Neural crest cell (in vitro differentiated cells): ENCODE data around the gene FAM171A1. TPM values are rescaled to one million over a fixed set of nuclear protein-coding genes. Genes with fewer than 3 reads are reported as not detected.
"Not testable (repeated sequence)": the region's sequence is repeated elsewhere in the genome, so short reads cannot be mapped to it uniquely, and the experiment has no call there.

Source experiments
- DNase-seq: peaks from one replicate; pipeline ENCODE4 v3.0.0; 2021; ENCODE audit warnings: low read depth, mixed read lengths, low spot score
- H3K27ac Mint-ChIP-seq: one replicate; pipeline ENCODE4 v1.8.0; 2021; ENCODE audit warnings: mild to moderate bottlenecking, mixed read lengths; ENCODE audit not compliant: unreplicated experiment
- H3K27me3 Mint-ChIP-seq: 2 replicates; pipeline ENCODE4 v1.8.0; 2021; ENCODE audit warnings: low read depth, mild to moderate bottlenecking, mixed read lengths
- H3K36me3 Mint-ChIP-seq: 2 replicates; pipeline ENCODE4 v1.8.0; 2021; ENCODE audit warnings: low read depth, mild to moderate bottlenecking, mixed read lengths
- H3K4me1 Mint-ChIP-seq: 2 replicates; pipeline ENCODE4 v1.8.0; 2021; ENCODE audit warnings: mixed read lengths
- H3K4me3 Mint-ChIP-seq: one replicate; pipeline ENCODE4 v1.8.0; 2021; ENCODE audit warnings: mild to moderate bottlenecking, mixed read lengths
- H3K9me3 Mint-ChIP-seq: 2 replicates; pipeline ENCODE4 v1.8.0; 2021; ENCODE audit warnings: mixed read lengths
- total RNA-seq: library from RNA; stranded (reverse); gene quantifications from 2 replicates; pipeline ENCODE4 v1.2.1, GENCODE V29; 2021
- TF ChIP-seq, protein P1 (sequence below): fragments of 200-600 bp; sonication (generic); conservative IDR thresholded peaks from 2 replicates; pipeline ENCODE4 v1.5.0; 2021; ENCODE audit warnings: antibody characterized with exemption, mild to moderate bottlenecking

FAM171A1 gene
- total RNA-seq, 1 donor from 2014 or later = 64.2 TPM

DNA sequence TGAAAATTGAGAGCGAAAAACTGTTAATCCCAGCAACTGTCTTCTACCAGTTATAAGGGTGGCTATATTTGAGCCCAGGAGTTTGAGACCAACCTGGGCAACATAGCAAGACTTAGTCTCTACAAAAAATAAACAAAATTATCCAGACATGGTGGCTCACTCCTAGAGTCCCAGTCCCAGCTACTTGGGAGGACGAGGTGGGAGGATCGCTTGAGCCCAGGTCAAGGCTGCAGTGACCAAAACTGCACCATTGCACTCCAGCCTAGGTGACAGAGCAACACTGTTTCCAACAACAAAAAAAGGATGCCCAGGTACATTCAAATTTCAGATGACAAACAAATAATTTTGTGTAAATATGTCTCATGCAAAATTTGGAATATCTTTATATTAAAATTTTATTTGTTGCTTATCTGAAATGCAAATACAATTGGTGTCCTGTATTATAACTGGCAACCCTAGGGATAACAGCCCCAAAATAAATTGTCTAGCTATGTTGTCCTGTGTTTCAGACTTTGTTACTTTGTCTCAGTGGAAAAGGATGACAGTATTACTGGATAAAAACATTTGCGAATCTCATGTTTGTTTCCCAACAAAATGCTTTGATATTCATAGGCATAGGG lies 26.7 kb downstream of the FAM171A1 start:
- Mint-ChIP-seq H3K9me3 (no peaks in the 10 kb centered on the region), H3K36me3 (no peaks in the 10 kb centered on the region), H3K4me3 (peak overlapping the region; percentile 12), H3K4me1 (peaks cover 47% of the 10 kb centered on the region), H3K27me3 (no peaks in the 10 kb centered on the region), H3K27ac (peak overlapping the region; percentile 98)
- DNase-seq = no peak
- TF ChIP-seq, protein P1, sequence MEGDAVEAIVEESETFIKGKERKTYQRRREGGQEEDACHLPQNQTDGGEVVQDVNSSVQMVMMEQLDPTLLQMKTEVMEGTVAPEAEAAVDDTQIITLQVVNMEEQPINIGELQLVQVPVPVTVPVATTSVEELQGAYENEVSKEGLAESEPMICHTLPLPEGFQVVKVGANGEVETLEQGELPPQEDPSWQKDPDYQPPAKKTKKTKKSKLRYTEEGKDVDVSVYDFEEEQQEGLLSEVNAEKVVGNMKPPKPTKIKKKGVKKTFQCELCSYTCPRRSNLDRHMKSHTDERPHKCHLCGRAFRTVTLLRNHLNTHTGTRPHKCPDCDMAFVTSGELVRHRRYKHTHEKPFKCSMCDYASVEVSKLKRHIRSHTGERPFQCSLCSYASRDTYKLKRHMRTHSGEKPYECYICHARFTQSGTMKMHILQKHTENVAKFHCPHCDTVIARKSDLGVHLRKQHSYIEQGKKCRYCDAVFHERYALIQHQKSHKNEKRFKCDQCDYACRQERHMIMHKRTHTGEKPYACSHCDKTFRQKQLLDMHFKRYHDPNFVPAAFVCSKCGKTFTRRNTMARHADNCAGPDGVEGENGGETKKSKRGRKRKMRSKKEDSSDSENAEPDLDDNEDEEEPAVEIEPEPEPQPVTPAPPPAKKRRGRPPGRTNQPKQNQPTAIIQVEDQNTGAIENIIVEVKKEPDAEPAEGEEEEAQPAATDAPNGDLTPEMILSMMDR = no peak

DNA sequence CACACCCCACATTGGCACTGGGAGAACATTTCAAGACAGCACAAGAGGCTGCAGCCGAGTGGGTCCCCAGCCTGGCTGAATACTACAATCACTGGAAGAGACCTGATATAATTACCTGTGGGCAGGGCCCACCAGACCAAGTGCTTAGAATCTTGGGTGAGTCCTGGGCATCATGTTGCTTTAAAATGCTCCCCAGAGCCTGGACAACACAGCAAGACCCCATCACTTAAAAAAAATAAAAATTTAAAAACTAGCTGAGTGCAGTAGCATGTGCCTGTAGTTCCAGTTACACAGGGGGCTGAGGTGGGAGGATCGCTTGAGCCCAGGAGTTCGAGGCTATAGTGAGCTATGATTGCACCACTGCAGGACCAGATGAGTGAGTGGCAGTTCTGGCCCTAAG lies 28.1 kb downstream of the FAM171A1 start:
- TF ChIP-seq, protein P1 = no peak
- H3K4me1 Mint-ChIP-seq = peaks cover 47% of the 10 kb centered on the region
- H3K9me3 Mint-ChIP-seq = no peaks in the 10 kb centered on the region
- H3K36me3 Mint-ChIP-seq = no peaks in the 10 kb centered on the region
- no peak overlapping the region for H3K4me3 Mint-ChIP-seq
- no peaks in the 10 kb centered on the region for H3K27me3 Mint-ChIP-seq
- no peak for DNase-seq
- peak overlapping the region; percentile 86 for H3K27ac Mint-ChIP-seq

DNA sequence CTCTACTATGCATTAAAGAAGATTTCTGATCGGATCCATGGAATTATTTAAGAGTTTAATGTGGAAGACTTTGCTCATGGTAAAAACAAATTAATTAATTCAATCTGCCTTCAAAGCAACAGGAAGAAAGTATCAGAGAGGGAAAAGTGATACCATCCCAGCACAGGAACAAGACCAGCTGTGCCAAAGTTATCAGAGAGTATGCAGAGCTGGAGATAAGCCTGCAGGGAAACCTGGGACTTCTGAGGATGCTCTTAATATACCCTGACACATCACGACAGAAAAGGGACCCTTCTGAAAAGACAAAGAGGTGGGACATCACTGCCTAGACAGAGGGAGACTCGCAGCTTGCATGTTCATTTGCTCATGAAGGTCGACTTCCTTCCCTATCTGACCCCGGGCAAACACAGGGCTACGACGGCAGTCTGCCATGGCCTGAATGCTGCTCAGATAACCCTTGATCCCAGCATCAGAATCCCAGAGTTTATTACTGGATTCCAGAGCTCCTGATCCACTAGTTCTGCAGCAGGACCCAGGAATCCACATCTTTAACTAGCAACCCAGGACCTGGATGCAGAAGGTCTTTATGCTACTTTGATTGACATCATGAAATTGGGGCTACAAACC lies 29.5 kb downstream of the FAM171A1 start:
- DNase-seq = no peak
- H3K36me3 Mint-ChIP-seq = no peaks in the 10 kb centered on the region
- no peak overlapping the region for H3K4me3 Mint-ChIP-seq
- no peaks in the 10 kb centered on the region for H3K9me3 Mint-ChIP-seq
- H3K4me1 Mint-ChIP-seq = peaks cover 40% of the 10 kb centered on the region
- no peak overlapping the region for H3K27ac Mint-ChIP-seq
- no peaks in the 10 kb centered on the region for H3K27me3 Mint-ChIP-seq
- TF ChIP-seq, protein P1 = no peak

DNA sequence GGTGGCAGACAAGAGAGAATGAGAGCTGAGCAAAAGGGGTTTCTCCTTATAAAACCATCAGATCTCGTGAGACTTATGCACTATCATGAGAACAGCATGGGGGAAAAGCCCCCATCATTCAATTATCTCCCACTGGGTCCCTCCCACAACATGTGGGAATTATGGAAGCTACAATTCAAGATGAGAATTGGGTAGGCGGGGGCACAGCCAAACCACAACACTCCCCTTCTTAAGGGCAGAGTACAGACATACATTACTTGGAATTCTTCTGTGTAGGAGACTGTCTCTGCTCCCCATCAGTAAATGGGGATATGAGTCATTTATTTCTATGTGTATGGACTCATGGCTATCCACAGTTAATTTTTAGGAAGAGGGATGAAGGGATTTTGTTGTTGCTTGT lies 31.2 kb downstream of the FAM171A1 start:
- Mint-ChIP-seq H3K27me3 (no peaks in the 10 kb centered on the region), H3K9me3 (no peaks in the 10 kb centered on the region), H3K27ac (no peak overlapping the region), H3K4me3 (no peak overlapping the region), H3K36me3 (no peaks in the 10 kb centered on the region), H3K4me1 (peaks cover 32% of the 10 kb centered on the region)
- no peak for DNase-seq
- TF ChIP-seq, protein P1 = no peak

DNA sequence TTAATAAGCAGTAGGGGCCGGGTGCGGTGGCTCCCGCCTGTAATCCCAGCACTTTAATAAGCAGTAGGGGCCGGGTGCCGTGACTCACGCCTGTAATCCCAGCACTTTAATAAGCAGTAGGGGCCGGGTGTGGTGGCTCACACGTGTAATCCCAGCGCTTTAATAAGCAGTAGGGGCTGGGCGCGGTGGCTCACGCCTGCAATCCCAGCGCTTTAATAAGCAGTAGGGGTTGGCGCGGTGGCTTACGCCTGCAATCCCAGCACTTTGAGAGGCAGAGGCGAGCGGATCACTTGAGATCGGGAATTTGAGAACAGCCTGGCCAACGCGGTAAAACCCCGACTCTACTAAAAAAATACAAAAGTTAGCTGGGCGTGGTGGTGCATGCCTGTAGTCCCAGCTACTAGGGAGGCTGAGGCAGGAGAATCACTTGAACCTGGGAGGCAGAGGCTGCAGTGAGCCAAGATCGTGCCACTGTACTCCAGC lies 33.6 kb downstream of the FAM171A1 start:
- not testable (repeated sequence) for H3K36me3 Mint-ChIP-seq, H3K9me3 Mint-ChIP-seq, DNase-seq, H3K27ac Mint-ChIP-seq, H3K27me3 Mint-ChIP-seq, H3K4me3 Mint-ChIP-seq
- H3K4me1 Mint-ChIP-seq = peaks cover 29% of the 10 kb centered on the region

DNA sequence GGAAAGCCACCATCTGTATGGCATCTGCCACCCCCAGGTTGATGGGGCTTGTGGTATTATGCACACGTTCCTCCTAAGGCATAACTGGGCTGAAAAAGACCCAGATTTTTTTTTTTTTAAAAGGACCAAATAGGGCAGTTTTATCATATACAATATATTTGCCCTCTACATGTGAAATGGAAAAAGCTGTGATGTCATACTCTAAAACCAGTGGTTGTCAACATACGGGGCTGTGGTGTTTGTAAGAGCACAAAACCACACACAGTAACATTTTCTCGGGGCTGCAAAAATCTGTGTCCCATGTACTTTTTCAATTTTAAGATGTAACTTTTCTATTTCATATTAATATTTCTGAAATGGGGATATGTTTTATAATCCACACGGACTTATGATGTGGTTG lies 34.9 kb downstream of the FAM171A1 start:
- H3K9me3 Mint-ChIP-seq = no peaks in the 10 kb centered on the region
- no peak overlapping the region for H3K4me3 Mint-ChIP-seq
- no peak for DNase-seq
- no peaks in the 10 kb centered on the region for H3K27me3 Mint-ChIP-seq
- peaks cover 2% of the 10 kb centered on the region for H3K36me3 Mint-ChIP-seq
- TF ChIP-seq, protein P1 = no peak
- no peak overlapping the region for H3K27ac Mint-ChIP-seq
- H3K4me1 Mint-ChIP-seq = peaks cover 21% of the 10 kb centered on the region
